Effector CD8-positive, alpha-beta T cell (primary cell): ENCODE data around the gene NCOA6.

Experiments
- DNase-seq: peaks from one replicate; lab custom pipeline; 2025; lab: John Stamatoyannopoulos, UW
- total RNA-seq, 4 experiments: gene quantifications; one replicate each; lab custom pipeline; 2026; lab: John Stamatoyannopoulos, UW

The NCOA6 gene
- total RNA-seq = 30.7 to 42.7 (median 35.9) reads per million in 4 experiments

- DNase-seq = peak; percentile 80
These were observed at the start of gene NCOA6 for GRCh38 chr20:34825530-34826362. Gene NCOA6 (minus strand): TSS chr20:34825651. CDS start chr20:34782355, 43,296 bp downstream.

GRCh38 chr20:34874094-34874654 is 48.7 kb upstream of the NCOA6 start:
- peak; percentile 9 for DNase-seq

GRCh38 chr20:34873583-34874093 is 48.2 kb upstream of the NCOA6 start:
- DNase-seq = no peak

GRCh38 chr20:34872622-34873224 is 47.3 kb upstream of the NCOA6 start, which contains the start of gene GGT7:
Gene GGT7 (minus strand): TSS chr20:34872856. CDS start chr20:34872815, 41 bp downstream.
- DNase-seq = peak; percentile 83

GRCh38 chr20:34871966-34872621 is 46.6 kb upstream of the NCOA6 start:
- no peak for DNase-seq

GRCh38 chr20:34871320-34871926 is 46.0 kb upstream of the NCOA6 start:
- no peak for DNase-seq

DNA sequence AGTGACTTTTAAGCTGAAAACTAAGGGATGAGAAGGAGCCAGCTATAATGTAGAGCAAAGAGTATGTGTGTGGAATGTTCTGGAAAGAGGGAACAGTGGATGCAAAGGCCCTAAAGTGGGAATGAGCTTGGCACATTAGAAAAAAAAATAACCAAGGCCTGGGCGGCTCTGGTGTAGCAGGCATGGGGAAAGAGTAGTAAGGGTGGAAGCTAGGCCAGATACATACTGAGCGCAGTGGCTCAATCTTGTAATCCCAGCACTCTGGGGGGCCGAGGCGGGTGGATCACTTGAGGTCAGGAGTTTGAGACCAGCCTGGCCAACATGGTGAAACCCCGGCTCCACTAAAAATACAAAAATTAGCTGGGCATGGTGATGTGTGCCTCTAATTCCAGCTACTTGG is 38.8 kb upstream of the NCOA6 start:
- DNase-seq = no peak

GRCh38 chr20:34863421-34863965 is 38.0 kb upstream of the NCOA6 start:
- no peak for DNase-seq

DNA sequence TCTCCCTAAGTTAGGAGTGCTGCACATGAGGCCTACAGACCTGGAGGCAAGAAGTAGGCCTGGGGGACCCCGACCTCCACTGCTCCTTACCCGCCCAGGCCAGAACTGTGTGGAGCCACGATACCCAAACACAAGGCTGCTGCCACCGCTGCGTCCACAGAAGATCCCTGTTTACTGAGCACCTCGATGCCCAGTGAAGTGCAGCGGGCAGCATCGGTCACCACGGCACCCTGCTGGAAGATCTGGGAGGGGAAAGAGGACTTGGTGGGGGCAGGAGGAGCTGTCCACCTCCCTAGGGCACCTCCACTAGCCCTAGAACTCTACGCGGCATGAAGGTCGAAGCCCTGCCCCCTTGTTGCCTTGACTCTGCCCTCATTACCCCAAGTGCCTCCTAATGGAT is 37.3 kb upstream of the NCOA6 start:
- no peak for DNase-seq

- no peak for DNase-seq
These were observed 36.1 kb upstream of the NCOA6 start for GRCh38 chr20:34861386-34862084.

GRCh38 chr20:34859826-34860545 is 34.5 kb upstream of the NCOA6 start:
- DNase-seq = no peak

- DNase-seq = no peak
These were observed 33.9 kb upstream of the NCOA6 start for GRCh38 chr20:34859367-34859766.

DNA sequence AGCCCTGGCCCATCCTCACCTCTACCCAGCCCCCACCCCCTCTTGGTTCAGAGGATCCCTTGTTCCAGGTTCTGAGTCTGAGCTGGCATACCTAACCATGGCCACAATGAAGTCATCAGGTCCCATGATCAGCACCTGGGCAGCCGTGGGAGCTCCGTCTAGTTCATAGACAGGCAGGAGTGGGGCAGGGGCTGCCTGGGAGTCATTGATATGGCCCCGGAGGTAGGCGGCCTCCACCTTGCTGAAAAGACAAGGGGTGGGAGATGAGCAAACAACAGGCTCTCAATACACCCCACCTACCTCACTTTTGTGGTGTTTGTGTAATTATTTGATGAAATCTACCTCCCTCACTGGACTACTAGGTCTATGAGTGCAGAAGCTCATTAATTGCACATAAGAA is 26.8 kb upstream of the NCOA6 start:
- DNase-seq = no peak

DNA sequence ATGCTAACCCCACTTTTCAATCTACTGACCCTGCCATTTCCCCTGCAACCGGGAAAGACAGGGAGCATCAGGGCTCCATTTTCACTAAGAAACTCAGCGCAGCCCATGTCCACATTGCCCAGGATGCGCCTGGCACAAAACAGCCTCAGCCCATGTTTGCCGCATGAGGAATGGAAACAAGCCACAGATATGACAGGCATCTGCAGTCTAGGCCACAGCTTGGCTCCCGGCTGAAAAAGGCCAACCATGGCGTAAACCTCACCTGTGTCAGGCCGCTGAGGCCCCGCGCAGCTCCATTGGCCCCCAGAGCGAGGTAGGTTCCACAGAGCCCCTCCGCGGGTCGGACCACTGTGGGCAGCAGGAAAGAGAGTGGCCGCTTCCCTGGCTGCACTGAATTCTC is 25.5 kb upstream of the NCOA6 start:
- DNase-seq = no peak

GRCh38 chr20:34849778-34850177 is 24.3 kb upstream of the NCOA6 start:
- no peak for DNase-seq

DNA sequence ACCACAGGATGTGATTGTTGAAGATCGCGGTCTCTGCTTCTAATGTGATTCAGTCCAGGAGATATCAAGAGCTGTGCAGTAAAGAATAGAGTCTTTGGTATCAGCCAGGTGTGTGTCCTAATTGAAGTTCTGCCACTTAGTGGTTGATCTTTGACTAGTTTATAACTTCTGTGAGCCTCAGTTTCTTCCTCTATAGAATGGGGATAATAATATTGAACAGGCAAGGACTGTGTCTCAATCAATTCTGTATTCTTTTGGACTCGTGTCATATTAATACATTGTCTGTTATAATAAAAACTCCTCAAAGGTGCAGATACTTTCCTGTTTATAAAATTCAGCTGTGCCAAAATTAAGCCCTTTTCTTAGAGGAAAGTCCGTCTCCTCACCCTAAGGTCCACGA is 23.1 kb upstream of the NCOA6 start:
- no peak for DNase-seq

GRCh38 chr20:34843421-34843820 is 18.0 kb upstream of the NCOA6 start:
- no peak for DNase-seq

- DNase-seq = no peak
These were observed 16.7 kb upstream of the NCOA6 start for GRCh38 chr20:34842143-34842542.

GRCh38 chr20:34834459-34834893 is 9.0 kb upstream of the NCOA6 start:
- DNase-seq = no peak

DNA sequence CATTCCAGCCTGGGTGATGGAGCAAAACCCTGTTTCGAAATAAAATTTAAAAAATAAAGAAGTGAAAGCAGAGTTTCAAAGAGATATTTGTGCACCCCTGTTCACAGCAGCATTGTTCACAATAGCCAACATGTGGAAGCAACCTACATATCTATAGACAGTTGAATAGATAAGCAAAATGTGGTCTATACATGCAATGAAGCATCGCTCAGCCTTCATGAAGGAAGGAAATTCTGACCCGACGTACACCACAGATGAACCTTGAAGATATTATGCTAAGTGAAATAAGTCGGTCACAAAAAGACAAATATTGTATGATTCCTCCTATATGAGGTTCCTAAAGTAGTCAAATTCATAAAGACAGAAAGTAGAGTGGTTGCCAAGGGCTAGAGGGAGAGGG is 6.5 kb upstream of the NCOA6 start:
- DNase-seq = no peak
